ENCODE data around the gene SULT4A1.
"Not testable (repeated sequence)": the region's sequence is repeated elsewhere in the genome, so short reads cannot be mapped to it uniquely, and the experiment has no call there.

Gene SULT4A1

GRCh38 chr22:43862074-43862881 is at the start of gene SULT4A1:
SULT4A1 (minus strand) TSS chr22:43862513; CDS start chr22:43862382, 131 bp downstream.
- peak; percentile 51 for DNase-seq

- no peak for DNase-seq
Measured at GRCh38 chr22:43911351-43911750, 49.0 kb upstream of the SULT4A1 start.

GRCh38 chr22:43910178-43910695 is 47.9 kb upstream of the SULT4A1 start:
- no peak for DNase-seq

GRCh38 chr22:43909708-43910107 is 47.4 kb upstream of the SULT4A1 start:
- DNase-seq: no peak

GRCh38 chr22:43905681-43906080 is 43.4 kb upstream of the SULT4A1 start:
- no peak for DNase-seq

GRCh38 chr22:43904412-43904811 is 42.1 kb upstream of the SULT4A1 start:
- DNase-seq: not testable (repeated sequence)

GRCh38 chr22:43903033-43903432 is 40.7 kb upstream of the SULT4A1 start:
- DNase-seq: not testable (repeated sequence)

- DNase-seq: peak; percentile 87
Measured at GRCh38 chr22:43901976-43902643, 39.8 kb upstream of the SULT4A1 start.

GRCh38 chr22:43900206-43900605 is 37.9 kb upstream of the SULT4A1 start:
- no peak for DNase-seq

GRCh38 chr22:43897751-43898261 is 35.5 kb upstream of the SULT4A1 start:
- DNase-seq: no peak

GRCh38 chr22:43895986-43896645 is 33.8 kb upstream of the SULT4A1 start:
- DNase-seq: no peak

- no peak for DNase-seq
Measured at GRCh38 chr22:43894122-43894521, 31.8 kb upstream of the SULT4A1 start.

GRCh38 chr22:43893266-43893665 is 31.0 kb upstream of the SULT4A1 start:
- DNase-seq: no peak

GRCh38 chr22:43892183-43892894 is 30.0 kb upstream of the SULT4A1 start:
- DNase-seq: no peak

- DNase-seq: no peak
Measured at GRCh38 chr22:43891360-43892182, 29.3 kb upstream of the SULT4A1 start, which contains the start of gene PNPLA5. PNPLA5 (minus strand) TSS chr22:43892013; CDS start chr22:43891880, 133 bp downstream.

GRCh38 chr22:43890901-43891331 is 28.6 kb upstream of the SULT4A1 start:
- DNase-seq: no peak

GRCh38 chr22:43889860-43890253 is 27.5 kb upstream of the SULT4A1 start:
- no peak for DNase-seq

GRCh38 chr22:43889201-43889859 is 27.0 kb upstream of the SULT4A1 start:
- DNase-seq: no peak

GRCh38 chr22:43888740-43889139 is 26.4 kb upstream of the SULT4A1 start:
- DNase-seq: no peak

- no peak for DNase-seq
Measured at GRCh38 chr22:43887391-43887790, 25.1 kb upstream of the SULT4A1 start.

- no peak for DNase-seq
Measured at GRCh38 chr22:43886231-43886630, 23.9 kb upstream of the SULT4A1 start.
